Renal cortex interstitium (tissue), 15 donors: Measurements from ENCODE around the gene PLA2G4B. TPM values are rescaled to one million over a fixed set of nuclear protein-coding genes. Genes with fewer than 3 reads are reported as not detected.

Experiments
- DNase-seq, 11 donors: peaks; one replicate each; pipeline ENCODE4 v3.0.0-alpha.2; 2013; ENCODE audit warnings: low read depth in 9 of 11, low spot score in 4 of 11; ENCODE audit errors: extremely low read depth in 1 of 11
- long read RNA-seq, 16 experiments: transcript quantifications; one replicate each; lab custom pipeline, GENCODE V29; 2026
- polyA plus RNA-seq, 3 donors: library from polyadenylated mRNA; unstranded; fragments of 120-200 nt; gene quantifications; one replicate each; pipeline ENCODE4 v1.2.1, GENCODE V29; 2013; ENCODE audit not compliant: insufficient read length in 3 of 3

PLA2G4B gene
- 10 to 100 TPM; 11.9 to 24.3 (median 12.6) TPM for polyA plus RNA-seq
- long read RNA-seq, donor 1, partial matches to known transcripts: 0 of 1 reads
- long read RNA-seq, donor 1, other reads (novel, unspliced or antisense): 0 of 1 reads
- long read RNA-seq, donor 2, partial matches to known transcripts: 6 of 6 reads
- long read RNA-seq, donor 2, other reads (novel, unspliced or antisense): 0 of 6 reads
- long read RNA-seq, donor 3: 0 reads
- long read RNA-seq, donor 4: 0 reads
- long read RNA-seq, donor 5: 0 reads
- long read RNA-seq, donor 6: 0 reads
- long read RNA-seq, donor 7: 0 reads
- long read RNA-seq, donor 8: 0 reads
- long read RNA-seq, donor 9: 0 reads
- long read RNA-seq, donor 10: 0 reads
- long read RNA-seq, donor 11: 0 reads
- long read RNA-seq, donor 12: 0 reads
- long read RNA-seq, donor 13: 0 reads
- long read RNA-seq, donor 14: 0 reads
- long read RNA-seq, donor 15: 0 reads
- long read RNA-seq, donor 16: 0 reads

- DNase-seq: no peak
Observed at GRCh38 chr15:41838400-41838897, at the start of gene PLA2G4B. PLA2G4B (plus strand) TSS chr15:41838847; CDS start chr15:41838914, 67 bp downstream.

GRCh38 chr15:41789236-41789635 is 49.4 kb upstream of the PLA2G4B start:
- no peak for DNase-seq

GRCh38 chr15:41789662-41790061 is 49.0 kb upstream of the PLA2G4B start:
- no peak for DNase-seq

GRCh38 chr15:41790169-41790568 is 48.5 kb upstream of the PLA2G4B start:
- no peak for DNase-seq

GRCh38 chr15:41790756-41791546 is 47.7 kb upstream of the PLA2G4B start:
- no peak for DNase-seq

- DNase-seq: no peak
Observed at GRCh38 chr15:41791547-41791937, 47.1 kb upstream of the PLA2G4B start.

GRCh38 chr15:41792000-41792637 is 46.5 kb upstream of the PLA2G4B start:
- DNase-seq: no peak

GRCh38 chr15:41794081-41794480 is 44.6 kb upstream of the PLA2G4B start:
- DNase-seq: no peak

- peak in 5 of 11 donors; percentile 33 to 45 (median 43) for DNase-seq
Observed at GRCh38 chr15:41795996-41796856, 42.4 kb upstream of the PLA2G4B start.

- no peak for DNase-seq
Observed at GRCh38 chr15:41797201-41797944, 41.3 kb upstream of the PLA2G4B start.

GRCh38 chr15:41798607-41799487 is 39.8 kb upstream of the PLA2G4B start:
- no peak for DNase-seq

- DNase-seq: no peak
Observed at GRCh38 chr15:41799488-41799805, 39.2 kb upstream of the PLA2G4B start.

GRCh38 chr15:41801185-41801584 is 37.5 kb upstream of the PLA2G4B start:
- no peak for DNase-seq

- DNase-seq: no peak
Observed at GRCh38 chr15:41801850-41802455, 36.7 kb upstream of the PLA2G4B start.

GRCh38 chr15:41804361-41804760 is 34.3 kb upstream of the PLA2G4B start:
- DNase-seq: no peak

GRCh38 chr15:41804916-41805666 is 33.6 kb upstream of the PLA2G4B start:
- no peak for DNase-seq
